ENCODE measurements around the gene EYA2. TPM values are rescaled to one million over a fixed set of nuclear protein-coding genes. Genes with fewer than 3 reads are reported as not detected.

EYA2 gene
- total RNA-seq, 1 donor from 2014 or later: 1.6 TPM

DNA sequence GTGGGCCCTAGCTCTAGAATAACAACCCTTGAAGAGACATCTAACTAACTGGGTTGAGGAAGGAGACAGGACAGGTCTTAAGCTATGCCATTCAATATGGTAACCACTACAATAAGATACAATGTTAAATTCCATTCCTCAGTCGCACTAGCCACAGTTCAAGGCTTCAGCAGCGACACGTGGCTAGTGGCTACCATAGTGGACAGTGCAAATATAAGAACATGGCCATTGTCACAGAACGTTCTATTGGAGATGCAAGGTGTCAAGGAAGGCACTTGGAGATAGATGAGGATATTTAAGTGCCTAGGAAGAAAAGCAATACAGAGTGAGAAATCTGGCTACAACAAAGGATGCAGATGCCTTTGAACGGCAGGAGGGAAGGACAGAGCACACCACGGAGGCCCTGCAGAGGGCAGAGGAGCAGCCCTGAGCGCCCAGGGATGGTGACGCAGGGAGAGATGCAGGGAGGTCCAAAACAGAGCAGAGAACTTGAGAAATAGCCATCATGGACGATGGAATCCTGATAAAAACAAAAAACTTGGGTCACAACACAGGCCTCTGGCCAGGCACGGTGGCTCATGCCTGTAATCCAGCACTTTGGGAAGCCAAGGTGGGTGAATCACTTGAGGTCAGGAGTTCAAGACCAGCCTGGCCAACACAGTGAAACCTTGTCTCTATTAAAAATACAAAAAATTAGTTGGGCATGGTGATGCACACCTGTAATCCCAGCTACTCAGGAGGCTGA lies 321.2 kb downstream of the EYA2 start:
- no peak for DNase-seq (ENCODE audit: low spot score)
- ATAC-seq: no peak

DNA sequence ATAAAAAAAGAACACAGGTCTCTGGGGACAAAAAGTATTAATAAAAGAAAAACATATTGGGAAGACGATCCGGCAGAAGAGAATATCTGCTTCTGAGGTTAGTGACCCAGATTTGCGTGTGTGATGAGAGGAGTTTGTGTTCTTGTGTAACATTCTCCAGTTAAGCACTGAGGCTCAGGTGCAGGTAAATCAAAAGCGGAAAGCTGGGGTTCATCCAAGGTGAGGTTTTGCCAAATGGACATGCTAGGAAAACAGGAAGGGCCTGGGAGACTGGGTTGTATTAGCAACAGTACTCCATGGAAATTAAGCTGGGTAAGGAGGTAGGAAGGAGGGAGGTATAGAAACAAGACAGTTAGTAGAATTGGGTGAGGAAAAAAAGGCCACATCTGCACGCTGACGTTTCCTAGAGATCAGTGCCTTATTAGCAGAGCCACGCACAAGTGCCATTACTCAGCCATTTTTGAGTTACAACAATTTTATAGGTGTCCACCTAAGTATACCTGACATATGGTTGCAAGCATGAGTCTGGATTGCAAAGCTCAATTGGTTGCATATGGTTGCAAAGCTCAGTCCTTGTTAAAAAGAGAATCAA lies 322.3 kb downstream of the EYA2 start:
- ATAC-seq: peak; percentile 80
- peak; percentile 87 for DNase-seq (ENCODE audit: low spot score)

DNA sequence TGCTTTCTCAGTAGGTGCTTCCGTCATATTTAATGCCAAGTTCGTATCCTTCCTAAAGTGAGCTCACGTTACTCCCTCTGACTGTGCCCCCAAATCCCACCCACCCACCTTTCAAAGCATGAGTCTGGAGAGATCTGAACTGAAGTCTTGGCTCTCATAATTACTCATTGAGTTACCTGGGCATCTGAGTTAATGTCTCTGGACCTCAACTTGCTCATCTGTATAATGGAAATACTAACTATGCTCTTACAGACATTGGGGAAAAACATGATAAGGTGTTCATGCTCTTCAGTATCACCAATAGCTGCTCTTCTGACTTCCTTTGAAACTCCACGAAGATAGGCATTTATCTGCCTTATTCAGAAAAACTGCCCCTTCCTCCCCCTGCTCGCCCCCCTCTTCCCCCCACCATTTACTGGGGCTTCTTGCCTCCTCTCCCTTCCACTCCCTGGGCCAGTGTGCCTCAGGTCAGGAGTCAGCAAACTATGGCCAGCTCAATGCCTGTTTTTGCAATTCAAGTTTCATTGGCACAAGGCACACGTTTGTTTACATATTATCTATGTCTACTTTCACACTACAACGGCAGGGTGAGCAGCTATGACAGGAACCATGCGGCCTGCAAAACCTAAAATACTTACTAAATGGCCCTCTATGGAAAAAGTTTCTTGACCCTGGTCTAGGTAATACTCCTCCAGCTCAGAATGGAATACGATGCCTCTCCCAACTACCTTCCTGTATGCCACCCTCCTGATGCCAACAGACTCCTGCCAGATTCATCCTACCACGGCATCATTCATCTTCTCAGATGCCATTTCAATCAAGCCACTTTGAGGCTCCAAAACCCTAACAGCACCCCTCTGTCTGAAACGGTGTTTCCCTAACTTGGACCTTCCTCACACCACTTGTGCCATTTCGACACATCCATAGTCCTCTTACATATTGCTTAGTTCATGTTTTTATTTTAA lies 323.1 kb downstream of the EYA2 start:
- peak; percentile 84 for ATAC-seq
- peak; percentile 61 for DNase-seq (ENCODE audit: low spot score)

- ATAC-seq (no peak), DNase-seq (ENCODE audit: low spot score) (no peak)
Measured at GRCh38 chr20:47220161-47220582, 325.5 kb downstream of the EYA2 start.

GRCh38 chr20:47221036-47221625 lies 326.5 kb downstream of the EYA2 start:
- no peak for DNase-seq (ENCODE audit: low spot score)
- ATAC-seq: no peak

DNA sequence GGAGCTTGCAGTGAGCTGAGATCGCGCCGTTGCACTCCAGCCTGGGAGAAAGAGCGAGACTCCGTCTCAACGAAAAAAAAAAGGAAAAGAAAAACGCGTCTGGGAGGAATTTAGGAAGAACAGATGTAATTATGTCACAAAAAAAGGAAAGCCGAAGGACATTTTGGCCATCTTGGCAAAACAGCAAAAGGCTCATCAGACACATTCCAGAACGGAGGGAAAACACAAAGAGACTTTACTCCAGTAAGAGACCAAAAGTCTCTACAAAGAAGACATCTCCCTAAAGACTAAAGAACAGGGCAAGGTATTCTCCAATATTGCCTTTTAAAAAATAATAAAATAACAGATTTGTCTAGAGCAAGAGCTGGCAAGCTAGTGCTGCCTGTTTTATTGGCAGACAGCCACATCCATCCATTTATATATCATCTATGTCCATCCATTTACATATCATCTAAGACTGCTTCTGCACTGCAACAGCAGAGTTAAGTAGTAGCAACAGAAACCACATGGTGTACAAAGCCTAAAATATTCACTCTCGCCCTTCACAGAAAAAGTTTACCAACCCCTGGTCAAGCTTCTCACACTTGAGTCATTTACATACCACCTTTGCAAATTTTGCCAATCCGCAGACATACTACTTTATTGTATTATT lies 328.0 kb downstream of the EYA2 start:
- no peak for ATAC-seq
- DNase-seq (ENCODE audit: low spot score): no peak

- peak; percentile 86 for ATAC-seq
- DNase-seq (ENCODE audit: low spot score): no peak
Measured at GRCh38 chr20:47223896-47224295, 329.3 kb downstream of the EYA2 start.

- ATAC-seq (peak; percentile 60), DNase-seq (ENCODE audit: low spot score) (peak; percentile 59)
Measured at GRCh38 chr20:47224300-47224791, 329.7 kb downstream of the EYA2 start.

DNA sequence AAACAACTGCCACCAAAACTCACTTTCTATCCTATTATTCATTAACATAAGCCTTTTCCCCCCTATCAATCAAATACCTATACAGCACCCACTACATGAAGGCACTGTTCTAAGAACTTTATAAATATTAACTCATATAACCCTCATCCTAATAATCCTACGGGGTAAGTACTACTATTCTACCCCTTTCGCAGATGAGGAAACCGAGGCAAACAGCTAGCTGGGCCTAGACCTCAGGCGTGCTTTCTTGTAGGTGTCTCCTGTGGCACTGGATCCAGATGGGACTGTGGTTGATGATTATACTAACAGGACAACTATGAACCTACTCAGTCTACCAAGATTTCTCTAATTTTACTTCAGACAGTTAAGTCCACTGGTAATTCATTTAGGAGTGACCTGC lies 330.2 kb downstream of the EYA2 start:
- DNase-seq (ENCODE audit: low spot score) (no peak), ATAC-seq (no peak)

- DNase-seq (ENCODE audit: low spot score) (no peak), ATAC-seq (no peak)
Measured at GRCh38 chr20:47225458-47225857, 330.8 kb downstream of the EYA2 start.

DNA sequence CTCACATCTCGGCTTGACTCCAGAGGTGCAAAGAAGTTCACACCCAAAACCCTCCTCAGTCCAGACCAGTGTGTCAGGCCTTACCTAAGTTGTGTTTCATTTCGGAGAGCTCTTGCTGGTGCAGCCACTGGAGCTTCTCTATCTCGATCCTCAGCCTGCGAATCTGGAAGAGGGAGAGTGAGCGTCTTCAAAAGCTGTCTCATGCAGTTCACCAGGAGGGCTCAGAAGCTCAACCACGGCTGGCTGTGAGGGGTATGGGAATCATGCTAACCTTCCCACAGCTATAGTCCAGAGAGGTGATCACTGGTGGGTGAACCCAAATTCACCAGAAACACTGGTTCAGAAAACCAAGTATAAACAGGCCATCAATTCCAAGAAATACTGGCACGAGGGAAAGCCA lies 332.5 kb downstream of the EYA2 start:
- ATAC-seq (no peak), DNase-seq (ENCODE audit: low spot score) (no peak)

DNA sequence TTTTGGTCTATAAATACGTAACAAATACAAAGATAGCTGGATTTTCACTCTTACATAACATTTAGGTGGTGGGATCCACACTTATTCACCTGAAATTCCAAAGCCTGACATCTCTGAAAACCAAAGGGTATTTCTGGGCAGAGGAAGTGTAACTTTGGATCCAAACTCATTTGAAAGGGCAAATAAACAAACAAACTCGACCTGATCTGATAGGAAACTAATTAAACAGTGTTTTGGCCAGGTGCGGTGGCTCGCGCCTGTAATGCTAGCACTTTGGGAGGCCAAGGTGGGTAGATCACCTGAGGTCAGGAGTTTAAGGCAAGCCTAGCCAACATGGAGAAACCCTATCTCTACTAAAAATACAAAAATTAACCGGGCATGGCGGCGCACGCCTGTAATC lies 332.9 kb downstream of the EYA2 start:
- DNase-seq (ENCODE audit: low spot score) (no peak), ATAC-seq (no peak)

DNA sequence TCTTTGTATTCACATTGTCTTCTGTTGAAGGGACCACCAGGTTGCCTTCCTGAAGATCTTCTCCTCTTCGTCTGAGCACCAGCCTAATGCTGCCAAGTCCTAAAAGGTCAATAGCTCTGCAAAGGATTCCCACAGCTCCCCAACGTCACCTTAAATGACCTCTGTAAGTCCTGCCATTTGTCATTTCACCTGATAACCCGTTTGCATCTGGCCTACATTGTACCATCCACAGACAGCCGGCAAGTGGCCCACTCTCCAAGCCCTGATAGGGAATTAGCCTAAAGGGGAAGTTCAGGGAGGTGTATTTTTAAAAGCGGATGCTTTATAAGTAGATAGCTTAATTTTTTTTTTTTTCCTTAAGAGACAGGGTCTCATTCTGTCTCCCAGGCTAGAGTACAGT lies 334.0 kb downstream of the EYA2 start:
- ATAC-seq: no peak

DNA sequence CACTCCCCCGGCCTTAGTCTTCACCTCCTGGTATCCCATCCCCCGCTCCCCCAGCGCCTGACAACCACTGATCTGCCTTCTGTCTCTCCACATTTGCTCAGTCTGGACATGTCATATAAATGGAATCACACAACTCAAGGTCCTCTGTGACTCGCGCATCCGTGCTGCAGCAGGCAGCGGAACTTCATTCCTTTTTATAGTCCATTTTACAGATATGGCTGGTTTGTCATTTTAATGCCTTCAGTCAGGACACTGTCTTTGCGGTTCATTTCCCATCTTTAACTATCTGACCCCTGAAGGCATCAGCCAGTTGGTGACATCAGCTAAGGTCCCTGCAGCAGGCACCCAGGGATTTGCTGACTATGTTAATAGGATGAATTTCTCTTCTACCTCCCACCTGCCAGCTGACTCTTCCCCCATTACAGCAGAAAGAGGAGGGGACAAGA lies 336.2 kb downstream of the EYA2 start:
- no peak for DNase-seq (ENCODE audit: low spot score)
- ATAC-seq: no peak

More for the DNA sequence above, 334.0 kb downstream of the EYA2 start:
- no peak for DNase-seq (ENCODE audit: low spot score)

- ATAC-seq (no peak), DNase-seq (ENCODE audit: low spot score) (no peak)
Measured at GRCh38 chr20:47231382-47232039, 336.9 kb downstream of the EYA2 start.

DNA sequence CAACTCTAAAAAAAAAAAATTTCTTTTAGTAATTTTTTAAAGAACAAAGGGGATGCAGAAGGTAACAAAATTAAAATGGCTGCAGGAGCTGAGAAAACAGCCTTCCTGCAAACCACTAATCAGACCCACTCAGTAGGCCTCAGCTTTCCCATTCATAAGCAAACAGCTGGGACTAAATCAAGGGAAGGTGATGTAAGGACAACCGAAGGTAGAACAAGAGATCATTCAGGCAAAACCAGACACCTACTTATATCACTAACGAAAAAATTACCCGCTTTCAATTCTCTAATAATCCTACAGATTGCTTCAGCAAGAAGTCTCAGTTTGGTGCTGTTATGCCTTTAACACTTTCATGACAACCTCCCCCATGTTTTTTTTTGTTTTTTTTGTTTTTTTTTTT lies 337.9 kb downstream of the EYA2 start:
- no peak for DNase-seq (ENCODE audit: low spot score)

GRCh38 chr20:47233333-47234188 lies 338.9 kb downstream of the EYA2 start:
- ATAC-seq: peak; percentile 90
- peak; percentile 68 for DNase-seq (ENCODE audit: low spot score)

More for the DNA sequence above, 337.9 kb downstream of the EYA2 start:
- ATAC-seq: no peak

- ATAC-seq: no peak
Measured at GRCh38 chr20:47235111-47235510, 340.5 kb downstream of the EYA2 start.

More at GRCh38 chr20:47235111-47235510, 340.5 kb downstream of the EYA2 start:
- DNase-seq (ENCODE audit: low spot score): no peak
